ENCODE data around the gene LGI2.
A peak's percentile ranks its signal among the peaks of the same experiment; 100 is the strongest.
"Not testable (repeated sequence)": the region's sequence is repeated elsewhere in the genome, so short reads cannot be mapped to it uniquely, and the experiment has no call there.

LGI2 gene

DNA sequence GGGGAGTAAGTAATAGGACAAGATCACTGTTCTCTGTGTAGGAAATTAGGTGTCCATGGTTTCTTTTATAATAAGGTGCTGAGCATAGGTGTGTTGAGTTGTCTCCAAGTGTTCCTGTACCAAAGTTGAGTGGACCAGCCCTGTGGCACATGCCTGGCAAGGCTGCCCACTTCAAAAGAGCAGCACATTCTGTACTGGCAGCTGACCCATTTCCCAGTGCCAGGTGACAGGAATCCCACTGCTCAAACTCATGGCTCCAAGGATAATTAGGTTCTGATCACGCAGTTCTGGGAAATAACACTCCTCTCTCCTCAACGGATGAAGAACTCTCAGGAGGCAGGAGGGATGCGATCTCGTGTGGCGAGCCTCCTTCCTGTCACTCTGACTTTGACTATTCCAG is 12.8 kb upstream of the LGI2 start:
- DNase-seq, result no peak

GRCh38 chr4:25033526-25033925 is 2.8 kb upstream of the LGI2 start:
- no peak for DNase-seq

DNA sequence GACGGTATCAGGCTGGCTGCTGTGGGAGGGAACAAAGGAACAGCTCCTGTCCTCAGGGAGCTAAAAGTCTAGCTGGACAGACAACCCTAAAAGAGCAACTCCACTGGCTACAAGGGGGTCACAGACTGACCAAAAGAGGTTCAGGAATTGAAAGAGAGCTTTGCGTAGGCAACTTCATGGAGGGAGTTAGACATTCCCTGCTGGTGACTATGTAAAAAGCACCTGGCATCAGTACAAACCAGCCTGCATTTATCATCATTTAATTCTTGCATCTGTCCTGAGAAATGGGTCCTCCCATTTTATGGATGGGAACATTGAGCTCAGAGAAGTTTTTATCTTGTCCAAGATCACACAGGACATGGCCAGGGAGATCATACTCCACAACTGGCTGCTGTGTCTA is 1.4 kb upstream of the LGI2 start:
- DNase-seq, result peak; percentile 32

DNA sequence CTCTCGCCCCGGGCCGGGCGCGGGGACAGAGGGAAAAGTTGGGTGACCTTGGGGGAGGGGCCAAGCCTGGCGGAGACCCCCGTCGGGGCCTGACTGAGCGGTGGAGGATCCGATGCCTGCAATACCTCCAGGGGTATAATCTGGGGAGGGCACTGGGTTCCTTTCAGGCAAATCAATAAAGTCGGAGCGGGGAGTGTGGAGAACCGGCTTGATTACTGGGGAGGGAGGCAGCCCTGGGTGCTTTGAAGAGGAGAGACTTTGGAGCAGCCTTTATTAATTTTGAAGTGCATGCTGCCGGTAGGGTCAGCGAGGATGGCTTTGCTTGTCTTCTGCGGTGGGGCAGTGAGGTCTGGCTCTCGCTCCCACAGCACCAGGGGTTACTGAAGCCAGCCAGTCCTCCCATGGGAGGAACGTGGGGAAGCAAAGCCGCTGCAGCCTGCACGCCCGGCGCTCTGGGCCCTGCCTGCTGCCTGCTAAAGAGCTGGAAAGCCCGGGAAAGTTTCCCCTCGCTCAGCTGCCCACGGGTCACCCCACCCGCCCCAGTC is 403 bp upstream of the LGI2 start:
- DNase-seq, result peak; percentile 28

- DNase-seq, result no peak
Observed at GRCh38 chr4:25029479-25030276, 1.1 kb downstream of the LGI2 start.

GRCh38 chr4:25028851-25029250 is 1.9 kb downstream of the LGI2 start:
- DNase-seq, result no peak

DNA sequence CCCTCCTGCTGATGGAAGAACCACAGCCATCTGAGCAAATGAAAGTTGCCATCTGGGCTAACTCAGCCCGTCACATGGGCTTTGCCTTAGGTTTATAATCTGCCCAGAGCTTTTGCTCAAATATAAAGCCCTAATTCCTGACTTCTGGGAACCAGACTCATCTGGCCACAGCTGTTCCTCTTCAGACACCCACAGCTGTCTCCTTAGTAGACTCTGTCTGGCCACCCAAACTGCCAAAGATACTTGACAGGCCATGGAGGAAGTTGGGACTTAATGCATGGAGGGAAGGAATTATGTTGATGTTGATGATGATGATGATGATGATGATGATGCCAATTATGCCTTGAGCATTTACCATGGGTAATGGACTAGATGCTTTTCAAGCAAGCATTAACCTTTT is 8.0 kb downstream of the LGI2 start:
- no peak for DNase-seq

DNA sequence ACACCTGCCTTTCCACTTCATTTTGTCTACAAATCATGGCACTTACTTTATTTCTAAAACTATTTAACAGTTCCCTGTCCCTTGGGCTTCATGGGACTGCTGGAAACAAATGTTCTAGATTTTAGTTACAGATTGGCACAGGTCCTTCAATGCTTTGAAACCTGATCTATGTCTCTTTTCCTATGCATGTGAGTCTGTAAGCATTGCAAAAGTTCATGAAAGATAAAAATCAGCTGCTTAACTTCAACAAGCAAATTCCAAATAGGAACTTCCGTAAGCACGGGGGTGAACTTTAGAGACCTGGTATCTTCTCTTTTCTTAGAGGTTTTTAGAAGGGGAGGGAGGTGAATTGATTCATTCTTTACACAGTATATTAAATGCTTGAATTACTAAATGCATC is 9.5 kb downstream of the LGI2 start:
- DNase-seq, result peak; percentile 33

- DNase-seq, result peak; percentile 81
Observed at GRCh38 chr4:25020236-25020635, 10.5 kb downstream of the LGI2 start.

- no peak for DNase-seq
Observed at GRCh38 chr4:25019501-25019900, 11.2 kb downstream of the LGI2 start.

DNA sequence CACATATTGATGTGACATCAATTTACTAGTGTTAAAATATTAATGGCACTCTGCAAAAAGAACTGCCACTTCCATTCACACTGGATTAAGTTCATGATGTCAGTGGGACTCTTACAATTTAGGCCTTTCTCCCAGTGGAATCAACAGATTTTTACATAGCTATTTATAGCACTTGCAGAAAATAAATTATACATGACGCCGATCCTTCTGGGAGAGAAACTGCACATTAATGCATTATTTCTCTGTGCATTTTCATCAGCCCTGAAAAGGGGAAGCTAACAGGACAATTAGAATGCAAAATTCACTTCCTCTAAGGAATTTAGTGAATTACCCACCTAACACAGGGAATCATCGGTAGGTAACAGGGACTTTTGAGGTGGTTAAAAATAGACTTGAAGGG is 15.7 kb downstream of the LGI2 start:
- DNase-seq, result no peak

DNA sequence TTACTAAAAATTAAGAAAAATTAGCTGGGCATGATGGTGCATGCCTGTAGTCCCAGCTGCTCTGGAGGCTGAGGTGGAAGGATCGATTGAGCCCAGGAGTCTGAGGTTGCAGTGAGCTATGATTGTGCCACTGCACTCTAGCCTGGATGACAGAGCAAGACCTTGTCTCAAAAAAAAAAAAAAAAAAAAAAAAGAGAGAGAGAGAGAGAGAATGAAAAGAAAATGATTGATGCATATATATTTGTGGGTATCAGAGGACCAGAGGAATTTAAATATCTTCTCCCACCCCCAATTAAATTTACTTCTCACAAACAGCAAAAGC is 16.1 kb downstream of the LGI2 start:
- not testable (repeated sequence) for DNase-seq

DNA sequence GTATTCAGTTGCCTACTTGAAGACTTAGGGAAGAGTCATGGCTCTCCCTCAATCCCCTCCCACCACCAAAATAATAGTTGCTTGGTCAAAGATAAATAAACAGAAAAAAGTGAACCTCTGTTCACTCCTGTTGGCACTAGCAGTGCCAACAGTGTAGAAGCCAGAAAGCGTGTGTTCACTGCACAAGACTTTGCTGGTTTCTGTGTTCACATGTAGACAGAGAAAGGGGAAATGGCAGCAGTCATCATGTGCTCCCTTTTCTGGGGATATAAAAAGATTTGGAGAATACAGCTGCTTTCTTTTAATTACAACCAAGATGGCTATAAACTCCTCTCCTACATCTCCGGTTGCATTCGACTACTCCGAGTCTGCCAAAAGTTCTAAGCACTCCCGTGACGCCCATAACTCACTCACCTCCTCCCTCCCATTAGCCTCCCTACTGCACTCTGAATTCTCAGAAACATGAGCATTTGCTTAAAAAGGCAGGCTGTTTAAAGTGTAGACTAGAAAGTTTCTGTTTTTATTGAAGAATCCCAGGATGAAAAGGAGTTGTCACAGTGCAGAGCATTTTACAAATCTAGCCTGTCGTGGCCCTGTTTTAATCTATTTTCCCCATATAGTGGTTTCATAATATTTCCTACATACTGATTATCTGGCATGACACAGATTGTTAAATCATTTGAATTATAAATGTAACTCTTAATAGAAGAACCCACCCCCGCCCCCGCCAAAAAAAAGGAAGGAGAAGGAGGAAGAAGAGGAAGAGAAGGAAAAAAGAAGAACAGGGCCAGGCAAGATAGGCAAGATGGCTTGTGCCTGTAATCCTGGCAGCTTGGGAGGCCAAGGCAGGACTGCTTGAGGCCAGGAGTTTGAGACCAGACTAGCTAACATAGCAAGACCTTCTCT is 16.7 kb downstream of the LGI2 start:
- DNase-seq, result peak; percentile 39

DNA sequence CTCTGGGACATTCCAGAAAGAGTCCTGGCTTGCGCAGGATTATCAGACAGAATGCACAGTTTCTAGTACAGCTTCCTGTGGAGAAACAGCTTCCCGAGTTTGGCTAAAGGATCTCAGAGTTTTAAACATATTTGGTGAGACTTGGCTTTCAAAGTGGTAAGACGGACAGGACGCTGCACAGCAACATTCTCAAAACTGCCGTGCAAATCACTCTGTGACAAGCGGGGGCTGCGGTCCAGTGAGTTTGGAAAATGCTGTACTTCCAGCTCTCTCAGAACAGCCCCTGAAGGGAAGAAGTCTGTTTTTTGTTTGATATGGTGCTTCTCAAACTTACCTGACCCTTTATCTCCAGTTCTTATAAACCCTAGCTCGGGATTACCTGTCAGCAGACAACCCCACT is 18.1 kb downstream of the LGI2 start:
- no peak for DNase-seq

GRCh38 chr4:25011135-25011866 is 19.4 kb downstream of the LGI2 start:
- no peak for DNase-seq

GRCh38 chr4:25007598-25007997 is 23.1 kb downstream of the LGI2 start:
- DNase-seq, result no peak

DNA sequence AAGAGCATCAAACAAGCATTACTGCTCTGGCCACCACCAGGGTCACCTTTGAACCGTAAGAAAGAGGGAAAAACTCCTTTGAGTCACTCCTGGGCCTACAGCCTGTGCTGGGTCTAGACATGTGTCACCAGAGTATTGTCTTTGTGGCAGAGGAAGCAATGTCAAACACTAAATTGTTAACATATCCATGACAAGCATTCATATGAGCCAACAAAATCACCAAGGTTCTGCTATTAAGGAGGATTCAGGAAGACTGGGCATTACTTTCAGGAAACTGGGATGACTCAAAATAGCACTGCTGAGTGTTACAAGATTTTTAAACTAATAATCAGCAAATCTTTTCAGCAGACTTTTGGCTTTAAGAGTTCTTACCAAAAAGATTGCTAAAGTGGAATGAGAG is 28.1 kb downstream of the LGI2 start:
- no peak for DNase-seq

GRCh38 chr4:25001509-25001908 is 29.2 kb downstream of the LGI2 start:
- no peak for DNase-seq

DNA sequence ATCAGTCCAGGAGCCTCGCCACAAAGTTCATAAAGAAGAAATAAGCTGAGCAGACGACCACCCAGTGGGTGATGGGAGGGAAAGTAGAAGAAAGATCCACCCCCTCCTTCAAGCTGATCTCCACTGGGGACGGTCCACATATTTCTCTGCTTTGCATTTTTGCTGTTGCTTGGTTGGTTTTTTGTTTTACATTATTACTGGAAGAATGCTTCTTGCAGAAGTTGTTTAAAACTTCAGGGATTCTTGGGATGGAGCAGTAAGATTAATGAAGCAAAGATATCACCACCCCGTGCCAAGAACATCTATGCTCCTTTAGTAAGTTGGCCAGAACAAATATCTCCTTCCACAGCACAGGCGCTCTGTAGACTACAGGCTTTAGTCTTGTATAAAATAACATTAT is 30.1 kb downstream of the LGI2 start:
- no peak for DNase-seq

DNA sequence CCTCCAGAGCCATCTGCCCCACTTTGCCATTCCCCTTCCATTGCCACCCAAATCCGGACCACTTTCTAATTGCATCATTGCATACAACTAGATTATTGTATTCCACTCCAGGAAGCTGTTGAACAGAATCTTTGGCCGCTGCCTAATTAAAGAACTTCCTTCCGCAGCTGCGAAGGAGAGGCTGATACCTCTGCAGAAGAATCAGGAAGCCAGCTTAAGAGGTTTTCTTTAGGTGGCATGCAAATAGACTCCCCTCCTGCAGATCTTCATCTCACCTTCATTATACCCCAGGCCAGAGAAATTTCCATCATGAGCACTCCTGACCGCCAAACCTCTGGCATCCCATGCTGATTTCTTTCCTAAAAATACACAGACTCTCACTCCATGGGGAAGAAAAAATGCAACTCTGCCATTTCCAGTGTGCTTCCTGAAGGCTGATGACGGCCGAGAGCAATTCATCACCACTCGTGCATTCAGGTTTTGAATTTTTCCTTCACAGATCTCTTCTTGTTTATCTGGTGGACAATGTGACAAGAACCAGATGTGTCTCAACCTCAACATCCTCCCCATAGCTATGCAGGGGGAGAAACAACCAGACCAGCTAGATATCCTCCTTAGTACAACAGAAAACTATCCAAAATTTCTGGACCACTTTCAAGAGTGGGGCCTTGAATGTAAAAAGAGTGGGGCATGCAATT is 31.2 kb downstream of the LGI2 start:
- DNase-seq, result peak; percentile 65

DNA sequence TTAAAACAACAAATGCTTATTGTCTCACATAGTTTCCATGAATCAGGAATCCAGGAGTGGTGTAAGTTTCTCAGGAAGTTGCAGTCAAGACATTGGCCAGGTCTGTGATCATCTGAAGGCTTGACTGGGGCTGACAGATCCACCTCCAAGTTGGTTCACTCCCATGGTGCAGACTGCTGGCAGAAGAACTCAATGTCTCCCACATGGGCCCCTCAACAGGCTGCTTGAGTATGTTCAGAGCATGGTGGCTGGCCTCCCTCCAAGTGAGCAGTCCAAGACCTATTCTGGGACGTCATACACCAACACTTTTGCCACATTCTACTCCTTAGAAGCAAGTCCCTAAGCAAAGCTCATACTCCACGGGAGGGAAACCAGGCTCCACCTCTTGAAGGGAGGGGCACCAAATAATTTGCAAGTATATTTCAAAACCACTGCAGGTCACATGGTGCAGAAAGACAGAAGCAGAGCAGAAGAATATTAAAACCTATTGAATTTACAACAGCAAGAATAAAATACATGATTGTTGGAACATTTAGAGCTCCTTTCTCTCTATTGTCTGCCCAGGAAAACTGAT is 35.3 kb downstream of the LGI2 start:
- DNase-seq, result no peak

GRCh38 chr4:24993551-24994080 is 37.1 kb downstream of the LGI2 start:
- DNase-seq, result no peak

All from fibroblast of upper back skin (primary cell).